Activated B cell treated with CpG ODN at 0.5 μM for 24 hours (primary cell): Measurements from ENCODE around the gene DBR1. TPM values are rescaled to one million over a fixed set of nuclear protein-coding genes. Genes with fewer than 3 reads are reported as not detected.
"Not testable (repeated sequence)": the region's sequence is repeated elsewhere in the genome, so short reads cannot be mapped to it uniquely, and the experiment has no call there.

Experiments used
- ATAC-seq: fragments of 200-7000 bp; cut with Tn5 transposase; one replicate; pipeline ENCODE4 v1.10.0; 2021; ENCODE audit warnings: low read depth, mild to moderate bottlenecking, moderate library complexity
- CTCF ChIA-PET: fragments of 350-600 bp; sonication (Branson Sonifier 250); formaldehyde crosslinking; loops from one replicate; lab custom pipeline; 2021; ENCODE audit warnings: antibody characterized with exemption; lab: Charles Lee
- POLR2A ChIA-PET: fragments of 350-600 bp; sonication (Branson Sonifier 250); formaldehyde crosslinking; loops from one replicate; lab custom pipeline; 2021; ENCODE audit warnings: antibody characterized with exemption; lab: Charles Lee
- DNase-seq: peaks from one replicate; pipeline ENCODE4 v3.0.0; 2022
- H3K27ac Mint-ChIP-seq: one replicate; pipeline ENCODE4 v1.8.0; 2020; ENCODE audit warnings: mixed read lengths
- H3K27me3 Mint-ChIP-seq: one replicate; pipeline ENCODE4 v1.8.0; 2021; ENCODE audit warnings: mixed read lengths
- H3K36me3 Mint-ChIP-seq: one replicate; pipeline ENCODE4 v1.8.0; 2021; ENCODE audit warnings: low read depth, mixed read lengths
- H3K4me1 Mint-ChIP-seq: one replicate; pipeline ENCODE4 v1.8.0; 2021; ENCODE audit warnings: mixed read lengths
- H3K4me3 Mint-ChIP-seq: one replicate; pipeline ENCODE4 v1.8.0; 2020; ENCODE audit warnings: mild to moderate bottlenecking, mixed read lengths
- H3K9me3 Mint-ChIP-seq: one replicate; pipeline ENCODE4 v1.8.0; 2020; ENCODE audit warnings: mixed read lengths
- CTCF ChIP-seq: fragments of 200-600 bp; IDR thresholded peaks from one replicate; pipeline ENCODE4 v1.8.0; 2022; ENCODE audit warnings: antibody characterized with exemption, mild to moderate bottlenecking
- intact Hi-C: fragments of 100-400 bp; cut with micrococcal nuclease; formaldehyde crosslinking; loops from one replicate; pipeline ENCODE4 v1.15.1; 2024
- total RNA-seq: library from RNA; stranded (reverse); gene quantifications from 2 replicates; pipeline ENCODE4 v1.2.3, GENCODE V29; 2022

DBR1 gene
- total RNA-seq, 1 donor from 2014 or later = 19.6 TPM

GRCh38 chr3:138157743-138158142, 17.0 kb downstream of the DBR1 start:
- Mint-ChIP-seq H3K27ac (no peak overlapping the region), H3K36me3 (peaks cover 25% of the 10 kb centered on the region), H3K27me3 (no peaks in the 10 kb centered on the region), H3K4me1 (no peaks in the 10 kb centered on the region), H3K9me3 (peaks cover 7% of the 10 kb centered on the region), H3K4me3 (no peak overlapping the region)
- DNase-seq (no peak), ATAC-seq (no peak)
- ChIA-PET CTCF (no interaction called here), POLR2A (no interaction called here)
- intact Hi-C loops = no loop called here
- no peak for TF ChIP-seq CTCF

- TF ChIP-seq CTCF = no peak
- ATAC-seq = no peak
- Mint-ChIP-seq H3K4me1 (no peaks in the 10 kb centered on the region), H3K27me3 (no peaks in the 10 kb centered on the region), H3K27ac (no peak overlapping the region), H3K9me3 (peaks cover 7% of the 10 kb centered on the region), H3K4me3 (no peak overlapping the region), H3K36me3 (peaks cover 1% of the 10 kb centered on the region)
- DNase-seq = no peak
- intact Hi-C loops = no loop called here
- ChIA-PET POLR2A (no interaction called here), CTCF (no interaction called here)
Observed at GRCh38 chr3:138154534-138154933, 20.2 kb downstream of the DBR1 start.

GRCh38 chr3:138148503-138148902, 26.2 kb downstream of the DBR1 start:
- no peaks in the 10 kb centered on the region for H3K36me3 Mint-ChIP-seq
- no peaks in the 10 kb centered on the region for H3K4me1 Mint-ChIP-seq
- CTCF ChIA-PET = no interaction called here
- peaks cover under 1% of the 10 kb centered on the region for H3K9me3 Mint-ChIP-seq
- intact Hi-C loops = no loop called here
- POLR2A ChIA-PET = no interaction called here
- peaks cover 1% of the 10 kb centered on the region for H3K27me3 Mint-ChIP-seq
- ATAC-seq (no peak), DNase-seq (no peak)
- no peak overlapping the region for H3K27ac Mint-ChIP-seq
- H3K4me3 Mint-ChIP-seq = no peak overlapping the region
- TF ChIP-seq CTCF = no peak

GRCh38 chr3:138142181-138142580, 32.5 kb downstream of the DBR1 start:
- ATAC-seq, intact Hi-C loops, H3K27ac Mint-ChIP-seq, H3K4me3 Mint-ChIP-seq, DNase-seq, H3K4me1 Mint-ChIP-seq, H3K36me3 Mint-ChIP-seq, H3K27me3 Mint-ChIP-seq, CTCF ChIA-PET, H3K9me3 Mint-ChIP-seq: not testable (repeated sequence)
- POLR2A ChIA-PET = interaction anchor here (0.7 kb wide), 1 partner anchor 45 kb away, joined by 7 read pairs; the partner anchor contains the start of gene ARMC8

- H3K9me3 Mint-ChIP-seq = no peaks in the 10 kb centered on the region
- DNase-seq (no peak), ATAC-seq (no peak)
- H3K4me3 Mint-ChIP-seq = no peak overlapping the region
- peaks cover 1% of the 10 kb centered on the region for H3K27me3 Mint-ChIP-seq
- H3K4me1 Mint-ChIP-seq = peaks cover 11% of the 10 kb centered on the region
- no peak for TF ChIP-seq CTCF
- ChIA-PET POLR2A (no interaction called here), CTCF (interaction anchor here (1.2 kb wide), 1 partner anchor 21 kb away, joined by 3 read pairs; no protein-coding TSS in a partner anchor)
- no peaks in the 10 kb centered on the region for H3K36me3 Mint-ChIP-seq
- H3K27ac Mint-ChIP-seq = no peak overlapping the region
- intact Hi-C loops = no loop called here
Observed at GRCh38 chr3:138140940-138141339, 33.8 kb downstream of the DBR1 start.

GRCh38 chr3:138139691-138140090, 35.0 kb downstream of the DBR1 start:
- ChIA-PET POLR2A (no interaction called here), CTCF (interaction anchor here (1.2 kb wide), 1 partner anchor 20 kb away, joined by 3 read pairs; no protein-coding TSS in a partner anchor)
- Mint-ChIP-seq H3K4me1 (peaks cover 23% of the 10 kb centered on the region), H3K36me3 (no peaks in the 10 kb centered on the region), H3K27me3 (no peaks in the 10 kb centered on the region), H3K4me3 (no peak overlapping the region), H3K9me3 (no peaks in the 10 kb centered on the region), H3K27ac (no peak overlapping the region)
- no peak for DNase-seq
- no peak for ATAC-seq
- intact Hi-C loops = no loop called here
- no peak for TF ChIP-seq CTCF
